A673 (cell line): Measurements from ENCODE around the gene ATP10A. TPM values are rescaled to one million over a fixed set of nuclear protein-coding genes. Genes with fewer than 3 reads are reported as not detected.

Experiments used
- BruUV-seq: library from RNA; stranded (reverse); fragments of 400-500 nt; replicated peaks from 2 replicates; lab custom pipeline; 2021; lab: Mats Ljungman, UMichigan
- CTCF ChIA-PET: fragments of 300-600 bp; sonication (Branson Sonifier 250); formaldehyde crosslinking; loops from one replicate; lab custom pipeline; 2022; ENCODE audit warnings: antibody characterized with exemption; lab: Charles Lee
- POLR2A ChIA-PET: fragments of 300-600 bp; sonication (Branson Sonifier 250); formaldehyde crosslinking; loops from one replicate; lab custom pipeline; 2022; ENCODE audit warnings: antibody characterized with exemption; ENCODE audit not compliant: low non-redundant PET; lab: Charles Lee
- DNase-seq: peaks from one replicate; pipeline ENCODE4 v3.0.0-alpha.2; 2015; ENCODE audit warnings: low spot score
- H3K27ac ChIP-seq: fragments of 200-600 bp; sonication (generic); 2 replicates; pipeline ENCODE4 v1.5.1; 2016; ENCODE audit warnings: mixed run types, low read depth, mild to moderate bottlenecking, mixed read lengths, antibody characterized with exemption, low read length; ENCODE audit not compliant: poor library complexity, severe bottlenecking
- H3K27me3 ChIP-seq: fragments of 200-600 bp; sonication (generic); replicated peaks from 2 replicates; pipeline ENCODE4 v1.6.1; 2017; ENCODE audit warnings: mixed run types, low read depth, mild to moderate bottlenecking, mixed read lengths, antibody characterized with exemption, low read length; ENCODE audit not compliant: insufficient read depth, poor library complexity
- H3K36me3 ChIP-seq: fragments of 200-600 bp; sonication (generic); 2 replicates; pipeline ENCODE4 v1.6.1; 2016; ENCODE audit warnings: mixed run types, mild to moderate bottlenecking, mixed read lengths, antibody characterized with exemption, low read length; ENCODE audit not compliant: insufficient read depth, poor library complexity, severe bottlenecking
- H3K4me1 ChIP-seq: fragments of 200-600 bp; sonication (generic); 2 replicates; pipeline ENCODE4 v1.6.1; 2017; ENCODE audit warnings: mixed run types, mild to moderate bottlenecking, mixed read lengths, antibody characterized with exemption, low read length; ENCODE audit not compliant: insufficient read depth, poor library complexity, severe bottlenecking
- H3K4me3 ChIP-seq: fragments of 200-600 bp; sonication (generic); 2 replicates; pipeline ENCODE4 v1.5.1; 2016; ENCODE audit warnings: low read depth, mixed run types, mild to moderate bottlenecking, mixed read lengths, low read length; ENCODE audit not compliant: poor library complexity, severe bottlenecking
- H3K9me3 ChIP-seq: fragments of 200-600 bp; sonication (generic); 2 replicates; pipeline ENCODE4 v1.6.1; 2016; ENCODE audit warnings: mixed run types, low read depth, mild to moderate bottlenecking, mixed read lengths, antibody characterized with exemption, low read length; ENCODE audit not compliant: poor library complexity, severe bottlenecking
- CTCF ChIP-seq: fragments of 300-800, 200-600 bp; sonication (generic); conservative IDR thresholded peaks from 2 replicates; pipeline ENCODE4 v1.5.1; 2017; ENCODE audit warnings: low read depth, mild to moderate bottlenecking, antibody characterized with exemption, low read length, moderate library complexity, mixed read lengths
- EZH2 ChIP-seq: fragments of 200-600 bp; sonication (generic); IDR thresholded peaks from 2 replicates; pipeline ENCODE4 v1.6.1; 2017; ENCODE audit warnings: borderline replicate concordance, low read depth, mild to moderate bottlenecking, mixed read lengths, antibody characterized with exemption, low read length; ENCODE audit not compliant: poor library complexity, severe bottlenecking
- intact Hi-C: fragments of 100-400 bp; cut with micrococcal nuclease; formaldehyde crosslinking; loops from one replicate; pipeline ENCODE4 v1.10.0; 2022; ENCODE audit not compliant: unreplicated experiment
- total RNA-seq: library from RNA; stranded (reverse); gene quantifications from 2 replicates; pipeline ENCODE4 v1.2.3, GENCODE V29; 2021

Gene ATP10A
- total RNA-seq, 1 experiment from 2014 or later: not detected

GRCh38 chr15:25775317-25775912 is 87.7 kb downstream of the ATP10A start:
- ChIA-PET CTCF (no interaction called here), POLR2A (no interaction called here)
- BruUV-seq: no TSS peak
- no peak for DNase-seq
- TF ChIP-seq EZH2 (no peak), CTCF (no peak)
- H3K4me1 ChIP-seq: no peaks in the 10 kb centered on the region
- H3K9me3 ChIP-seq: peaks cover 2% of the 10 kb centered on the region
- H3K27ac ChIP-seq: no peak overlapping the region
- H3K36me3 ChIP-seq: no peaks in the 10 kb centered on the region
- H3K27me3 ChIP-seq: no peaks in the 10 kb centered on the region
- H3K4me3 ChIP-seq: no peak overlapping the region
- intact Hi-C loops: no loop called here

GRCh38 chr15:25774871-25775270 is 88.3 kb downstream of the ATP10A start:
- no peaks in the 10 kb centered on the region for H3K4me1 ChIP-seq
- no peaks in the 10 kb centered on the region for H3K36me3 ChIP-seq
- CTCF ChIA-PET: no interaction called here
- TF ChIP-seq CTCF (no peak), EZH2 (no peak)
- DNase-seq: no peak
- no peaks in the 10 kb centered on the region for H3K27me3 ChIP-seq
- H3K9me3 ChIP-seq: no peaks in the 10 kb centered on the region
- intact Hi-C loops: no loop called here
- no TSS peak for BruUV-seq
- no peak overlapping the region for H3K4me3 ChIP-seq
- H3K27ac ChIP-seq: no peak overlapping the region
- POLR2A ChIA-PET: no interaction called here

- BruUV-seq: no TSS peak
- no peaks in the 10 kb centered on the region for H3K4me1 ChIP-seq
Observed at GRCh38 chr15:25773248-25773647, 89.9 kb downstream of the ATP10A start.

More at GRCh38 chr15:25773248-25773647, 89.9 kb downstream of the ATP10A start:
- no peak for DNase-seq
- ChIA-PET POLR2A (no interaction called here), CTCF (no interaction called here)
- H3K27me3 ChIP-seq: no peaks in the 10 kb centered on the region
- no peaks in the 10 kb centered on the region for H3K9me3 ChIP-seq
- H3K27ac ChIP-seq: no peak overlapping the region
- TF ChIP-seq EZH2 (no peak), CTCF (no peak)
- intact Hi-C loops: no loop called here
- H3K4me3 ChIP-seq: no peak overlapping the region
- no peaks in the 10 kb centered on the region for H3K36me3 ChIP-seq
